ENCODE measurements around the gene THAP2.

DNA sequence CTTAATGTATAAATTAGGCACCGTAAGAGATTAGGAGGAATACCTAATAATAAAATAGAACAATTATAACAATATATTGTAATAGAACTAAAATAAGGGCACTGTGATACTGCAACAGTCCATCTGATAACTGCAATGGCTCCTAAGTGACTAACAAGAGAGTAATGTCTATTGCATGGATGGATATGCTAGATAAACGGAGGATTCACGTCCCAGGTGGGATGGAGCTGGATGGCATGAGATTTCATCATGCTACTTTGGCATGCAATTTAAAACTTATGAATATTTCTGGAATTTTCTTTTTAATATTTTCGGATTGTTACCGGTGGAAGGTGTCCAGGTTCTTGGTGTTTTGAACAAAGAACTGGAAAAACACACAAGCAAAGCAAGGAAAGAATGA lies 19.5 kb downstream of the THAP2 start:
- TF ChIP-seq POLR2A (IDR thresholded peaks at IDR 0.05), result no peak
- TF ChIP-seq POLR2AphosphoS5 (IDR thresholded peaks at IDR 0.05), result no peak
- TF ChIP-seq, protein P1, sequence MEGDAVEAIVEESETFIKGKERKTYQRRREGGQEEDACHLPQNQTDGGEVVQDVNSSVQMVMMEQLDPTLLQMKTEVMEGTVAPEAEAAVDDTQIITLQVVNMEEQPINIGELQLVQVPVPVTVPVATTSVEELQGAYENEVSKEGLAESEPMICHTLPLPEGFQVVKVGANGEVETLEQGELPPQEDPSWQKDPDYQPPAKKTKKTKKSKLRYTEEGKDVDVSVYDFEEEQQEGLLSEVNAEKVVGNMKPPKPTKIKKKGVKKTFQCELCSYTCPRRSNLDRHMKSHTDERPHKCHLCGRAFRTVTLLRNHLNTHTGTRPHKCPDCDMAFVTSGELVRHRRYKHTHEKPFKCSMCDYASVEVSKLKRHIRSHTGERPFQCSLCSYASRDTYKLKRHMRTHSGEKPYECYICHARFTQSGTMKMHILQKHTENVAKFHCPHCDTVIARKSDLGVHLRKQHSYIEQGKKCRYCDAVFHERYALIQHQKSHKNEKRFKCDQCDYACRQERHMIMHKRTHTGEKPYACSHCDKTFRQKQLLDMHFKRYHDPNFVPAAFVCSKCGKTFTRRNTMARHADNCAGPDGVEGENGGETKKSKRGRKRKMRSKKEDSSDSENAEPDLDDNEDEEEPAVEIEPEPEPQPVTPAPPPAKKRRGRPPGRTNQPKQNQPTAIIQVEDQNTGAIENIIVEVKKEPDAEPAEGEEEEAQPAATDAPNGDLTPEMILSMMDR (IDR thresholded peaks at IDR 0.05), result no peak
